Kidney (tissue), 14 donors: Measurements from ENCODE around the gene RASGRF2. TPM values are rescaled to one million over a fixed set of nuclear protein-coding genes. Genes with fewer than 3 reads are reported as not detected.

Experiments
- DNase-seq, 5 donors: peaks; one replicate each; pipeline ENCODE4 v3.0.0-alpha.2; 2013 to 2020
- FAIRE-seq: peaks from 2 replicates; lab custom pipeline; 2012; peaks lifted over from hg19 to GRCh38; lab: Jason Lieb, UNC
- H3K27ac ChIP-seq, 2 donors: one replicate each; pipeline ENCODE4 v1.7.0; 2013; ENCODE audit warnings: low read depth in 2 of 2, low read length in 2 of 2, inconsistent platforms in 1 of 2
- H3K27me3 ChIP-seq: one replicate; pipeline ENCODE4 v1.7.1; 2013; ENCODE audit warnings: low read length, inconsistent platforms; ENCODE audit not compliant: control insufficient read depth, insufficient read depth
- H3K36me3 ChIP-seq, 3 donors: one replicate each; pipeline versions ENCODE4 v1.7.0 to v1.7.1; 2013; ENCODE audit warnings: low read length in 3 of 3, control low read depth in 1 of 3, inconsistent platforms in 1 of 3; ENCODE audit not compliant: insufficient read depth in 3 of 3, control insufficient read depth in 2 of 3
- H3K4me1 ChIP-seq, 3 donors: one replicate each; pipeline versions ENCODE4 v1.7.0 to v1.7.1; 2013; ENCODE audit warnings: low read length in 3 of 3, inconsistent platforms in 1 of 3, low read depth in 1 of 3; ENCODE audit not compliant: control insufficient read depth in 2 of 3, insufficient read depth in 2 of 3
- H3K4me3 ChIP-seq, 3 donors: one replicate each; pipeline versions ENCODE4 v1.7.0 to v1.8.1; 2013; ENCODE audit warnings: low read length in 3 of 3, control low read depth in 1 of 3, inconsistent platforms in 1 of 3
- H3K9ac ChIP-seq, 3 donors: one replicate each; pipeline versions ENCODE4 v1.7.0 to v1.7.1; 2013; ENCODE audit warnings: low read length in 3 of 3, control low read depth in 1 of 3, inconsistent platforms in 1 of 3
- H3K9me3 ChIP-seq, 3 donors: one replicate each; pipeline versions ENCODE4 v1.7.0 to v1.7.1; 2013; ENCODE audit warnings: low read length in 3 of 3, control low read depth in 1 of 3, inconsistent platforms in 1 of 3; ENCODE audit not compliant: control insufficient read depth in 2 of 3, insufficient read depth in 1 of 3
- CTCF ChIP-seq: IDR thresholded peaks from 3 replicates; pipeline ENCODE4 v1.5.1; 2012; ENCODE audit warnings: mild to moderate bottlenecking, moderate library complexity, borderline replicate concordance; ENCODE audit not compliant: insufficient read depth; ENCODE audit errors: extremely low read depth
- intact Hi-C: fragments of 100-400 bp; cut with DNase I; formaldehyde crosslinking; loops from one replicate; pipeline ENCODE4 v1.11.1; 2022
- polyA plus RNA-seq: library from polyadenylated mRNA; stranded (reverse); fragments of 350-450 nt; fragmentation: Illumina TruSeq; extraction: RNeasy Lipid Tissue Mini Kit (QIAGEN cat#74804); gene quantifications from one replicate; pipeline ENCODE4 v1.2.3, GENCODE V29; 2014; ENCODE audit warnings: low read depth, low replicate concordance; ENCODE audit not compliant: insufficient read depth
- total RNA-seq: library from RNA; stranded (reverse); fragmentation: NEBNext Ultra II Directional; extraction: Animal tissue kit (Norgen Biotek cat#: 25700); gene quantifications from one replicate; pipeline ENCODE4 v1.2.1, GENCODE V29; 2021
- donor health status: control.
- donor health status: control.
- donor health status: control.
- donor health status: control.
- donor health status: control.
- donor health status: DM: yes; HTN: yes; CAD: no.
- donor health status: Normal renal cell carcinoma (clear cell type).

Gene RASGRF2
- total and polyA plus RNA-seq, 2 donors from 2014 or later = 4.9 to 14.7 TPM

- no peak for TF ChIP-seq CTCF
- Histone ChIP-seq H3K9me3 (no peaks in the 10 kb centered on the region), H3K36me3 (peaks cover 0 to 3% (median 0%) of the 10 kb centered on the region in 3 donors), H3K4me3 (no peak overlapping the region), H3K27me3 (no peaks in the 10 kb centered on the region), H3K4me1 (no peaks in the 10 kb centered on the region), H3K9ac (no peak overlapping the region), H3K27ac (no peak overlapping the region)
- FAIRE-seq = no peak
- intact Hi-C loops = no loop called here
- no peak for DNase-seq
Observed at GRCh38 chr5:81075041-81075440, 114.9 kb downstream of the RASGRF2 start.

- H3K4me1 ChIP-seq = no peaks in the 10 kb centered on the region
- no peak for TF ChIP-seq CTCF
- peaks cover 0 to 8% (median 5%) of the 10 kb centered on the region in 3 donors for H3K36me3 ChIP-seq
- H3K27ac ChIP-seq = no peak overlapping the region
- no peaks in the 10 kb centered on the region for H3K27me3 ChIP-seq
- DNase-seq (no peak), FAIRE-seq (no peak)
- intact Hi-C loops = no loop called here
- no peak overlapping the region for H3K4me3 ChIP-seq
- H3K9me3 ChIP-seq = no peaks in the 10 kb centered on the region
- H3K9ac ChIP-seq = no peak overlapping the region
Observed at GRCh38 chr5:81077105-81077504, 116.9 kb downstream of the RASGRF2 start.

- intact Hi-C loops = no loop called here
- Histone ChIP-seq H3K4me1 (no peaks in the 10 kb centered on the region), H3K27ac (no peak overlapping the region), H3K27me3 (no peaks in the 10 kb centered on the region), H3K4me3 (no peak overlapping the region), H3K9me3 (no peaks in the 10 kb centered on the region), H3K9ac (no peak overlapping the region), H3K36me3 (peaks cover 0 to 6% (median 5%) of the 10 kb centered on the region in 3 donors)
- TF ChIP-seq CTCF = no peak
- no peak for DNase-seq
- FAIRE-seq = no peak
Observed at GRCh38 chr5:81078930-81079329, 118.8 kb downstream of the RASGRF2 start.
